ENCODE results near the gene FBP1. TPM values are rescaled to one million over a fixed set of nuclear protein-coding genes. Genes with fewer than 3 reads are reported as not detected.

FBP1 gene
- total RNA-seq, 2 experiments from 2014 or later: 0.26 to 0.30 TPM

Other genes with a start within 250 kb of the FBP1 start
- gene PCAT7, start 84.4 kb downstream of the FBP1 start, total RNA-seq: not detected
- not detected for gene FBP2, start 45.7 kb downstream of the FBP1 start, total RNA-seq
- 10 to 100 TPM in 1 of 2 experiments, 1 to 10 TPM in 1; 9.8 to 13.7 TPM for gene AOPEP, start 87.2 kb upstream of the FBP1 start, total RNA-seq

Data from activated CD8-positive, alpha-beta memory T cell treated with anti-CD3 and anti-CD28 coated beads, Interleukin-2, amount 10 ng/mL, durations not matched to agents 7 days and 5 days (primary cell).